Stimulated activated CD4-positive, alpha-beta T cell treated with anti-CD3 and anti-CD28 coated beads, TNF-alpha, amount 100 ng/mL, for 4 hours (primary cell): ENCODE measurements around the gene DNAI1.

Source experiments
- DNase-seq, 3 experiments: peaks; one replicate each; pipeline ENCODE4 v3.0.0-alpha.2; 2020; ENCODE audit warnings: low read depth in 3 of 3

DNAI1 gene

GRCh38 chr9:34490360-34490759 lies 31.8 kb downstream of the DNAI1 start:
- no peak for DNase-seq

DNA sequence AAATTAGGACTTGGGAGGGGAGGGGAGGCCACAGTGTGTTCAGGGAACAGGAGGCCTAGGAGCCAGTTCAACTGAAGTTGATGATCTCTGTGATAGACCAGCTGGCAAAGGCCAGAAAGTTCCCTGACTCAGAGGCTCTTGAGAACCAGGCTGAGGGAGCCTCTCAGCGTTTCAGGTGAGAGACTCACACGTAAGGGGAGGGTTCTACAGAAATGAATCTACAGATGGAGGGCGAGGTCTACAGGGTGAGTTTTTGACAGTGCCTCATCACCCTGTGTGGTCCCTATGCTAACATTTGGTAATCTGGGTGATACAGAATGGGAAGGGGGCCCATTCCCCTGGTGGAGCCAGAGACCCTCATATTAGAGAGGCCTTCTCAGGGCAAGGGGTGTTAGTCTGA lies 32.2 kb downstream of the DNAI1 start:
- DNase-seq, result no peak

GRCh38 chr9:34491596-34491995 lies 33.0 kb downstream of the DNAI1 start:
- DNase-seq, result no peak

GRCh38 chr9:34492051-34492450 lies 33.4 kb downstream of the DNAI1 start:
- no peak for DNase-seq

GRCh38 chr9:34493972-34494535 lies 35.4 kb downstream of the DNAI1 start:
- no peak for DNase-seq

- no peak for DNase-seq
These were observed 37.6 kb downstream of the DNAI1 start for GRCh38 chr9:34496149-34496712.

GRCh38 chr9:34498553-34498952 lies 39.9 kb downstream of the DNAI1 start:
- no peak for DNase-seq

DNA sequence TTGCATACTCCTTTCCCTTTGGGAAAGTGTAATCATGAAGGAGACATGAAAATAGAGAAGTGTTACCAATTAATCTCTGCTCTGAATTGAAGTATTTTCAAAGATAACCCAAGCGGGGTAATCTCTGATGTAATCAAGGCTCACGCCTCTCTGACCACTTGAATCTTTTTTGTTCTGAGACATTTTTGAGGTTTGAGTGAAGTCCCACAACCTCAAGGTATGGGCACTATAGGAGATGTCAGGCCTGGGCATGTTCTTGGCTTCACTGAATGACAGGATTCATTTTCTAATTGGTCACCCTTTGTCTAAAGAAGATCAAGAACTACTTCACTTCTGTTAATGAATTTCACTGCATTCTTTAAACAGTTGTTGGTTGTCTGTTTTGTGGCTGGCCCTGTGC lies 40.5 kb downstream of the DNAI1 start:
- no peak for DNase-seq

GRCh38 chr9:34500623-34501267 lies 42.1 kb downstream of the DNAI1 start:
- DNase-seq, result peak; percentile 50 to 62 (median 60)

DNA sequence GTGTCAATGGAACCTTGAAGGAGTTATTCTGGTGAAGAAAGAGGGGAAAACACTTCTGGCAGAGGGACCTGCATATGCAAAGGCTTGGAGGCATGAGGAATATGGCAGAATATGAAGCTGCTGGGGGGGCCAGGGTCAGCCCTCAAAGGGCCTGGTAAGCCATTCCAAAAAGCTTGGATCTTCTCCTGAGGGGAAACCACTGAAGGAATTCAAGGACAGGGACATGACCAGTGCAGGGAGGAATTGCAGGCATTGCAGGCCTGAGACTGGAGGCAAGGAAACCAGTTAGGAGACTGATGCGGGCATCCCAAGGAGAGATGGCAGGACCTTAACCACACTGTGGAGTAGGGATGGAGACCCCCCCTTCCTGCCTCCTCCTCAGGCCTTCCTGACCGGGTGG lies 42.8 kb downstream of the DNAI1 start:
- DNase-seq, result no peak

- DNase-seq, result no peak
These were observed 43.4 kb downstream of the DNAI1 start for GRCh38 chr9:34501889-34502425.

DNA sequence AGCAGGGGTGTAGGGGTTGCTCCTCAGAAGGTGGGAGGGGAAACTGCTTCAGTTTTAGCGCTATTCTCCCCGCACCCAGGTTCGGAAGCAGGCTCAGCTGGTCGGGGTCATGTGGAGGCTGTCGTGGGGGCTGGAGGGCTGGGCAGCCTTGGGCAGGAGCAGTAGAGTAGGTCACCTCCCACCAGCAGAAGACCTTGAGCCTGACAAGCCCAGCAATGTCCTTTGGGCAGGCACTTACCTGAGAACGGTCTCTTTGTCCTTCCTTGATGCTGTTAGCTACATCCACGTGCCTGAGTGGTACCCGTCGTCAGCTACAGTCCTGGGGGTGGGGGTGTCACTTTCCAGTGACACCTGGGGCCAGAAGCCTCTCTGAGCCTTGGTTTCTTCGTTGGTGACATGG lies 43.9 kb downstream of the DNAI1 start:
- no peak for DNase-seq

DNA sequence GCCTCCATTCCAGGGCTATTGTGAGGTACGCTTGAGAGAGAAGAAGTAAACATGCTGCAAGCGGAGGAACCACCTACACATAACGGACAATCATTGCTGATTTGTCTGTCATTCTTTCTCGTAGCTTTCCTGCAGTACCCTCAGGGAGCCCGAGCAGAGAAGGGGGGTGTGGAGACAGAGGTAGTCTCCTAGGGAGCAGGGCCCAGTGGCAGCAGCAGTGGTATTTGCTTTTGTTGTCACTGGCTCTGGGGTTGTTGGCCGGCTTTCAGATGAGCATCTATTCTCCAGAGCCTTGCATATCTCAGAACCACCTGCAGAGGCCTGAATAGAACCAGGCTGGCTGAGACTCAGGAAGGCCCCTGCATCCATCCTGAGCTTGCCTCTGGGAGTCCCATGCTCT lies 44.3 kb downstream of the DNAI1 start:
- no peak for DNase-seq

- no peak for DNase-seq
These were observed 44.8 kb downstream of the DNAI1 start for GRCh38 chr9:34503406-34503805.

DNA sequence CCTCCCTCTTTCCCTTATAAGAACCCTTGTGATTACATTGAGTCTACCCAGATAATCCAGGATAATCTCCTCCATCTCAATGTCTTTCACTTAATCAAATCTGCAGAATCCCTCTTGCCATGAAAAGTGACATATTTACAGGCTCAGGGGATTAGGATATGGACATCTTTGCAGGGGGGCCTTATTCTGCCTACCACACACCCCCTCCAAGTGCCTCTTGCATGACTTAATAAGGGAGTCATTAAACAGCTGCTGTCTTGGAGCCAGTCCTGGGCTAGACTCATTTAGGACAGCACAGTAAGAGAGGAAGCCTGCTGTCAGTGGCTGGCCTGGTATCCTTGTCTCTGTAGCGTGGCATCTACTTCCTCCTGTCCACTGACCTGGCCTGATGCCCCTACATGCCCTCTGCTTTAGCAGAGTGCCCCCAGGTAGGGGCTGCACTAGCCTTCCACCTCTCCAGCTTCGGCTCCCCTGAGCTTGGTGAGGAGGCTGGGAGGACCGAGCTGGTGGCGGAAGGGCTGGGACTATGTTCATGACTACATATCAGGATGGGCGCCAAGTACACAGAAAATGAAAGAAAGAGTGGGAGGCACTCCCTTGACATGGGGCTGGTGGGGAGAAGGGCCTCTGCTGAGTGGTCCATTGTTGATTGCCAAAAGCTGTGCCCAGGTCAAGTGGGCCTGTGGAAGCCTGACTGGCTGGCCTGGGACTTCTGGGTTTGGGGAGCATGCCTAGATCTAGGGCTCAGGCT lies 46.9 kb downstream of the DNAI1 start:
- DNase-seq, result no peak

GRCh38 chr9:34506623-34507022 lies 48.0 kb downstream of the DNAI1 start:
- DNase-seq, result no peak

- DNase-seq, result no peak
These were observed 49.0 kb downstream of the DNAI1 start for GRCh38 chr9:34507556-34507955.

- DNase-seq, result no peak
These were observed 49.4 kb downstream of the DNAI1 start for GRCh38 chr9:34507966-34508365.

DNA sequence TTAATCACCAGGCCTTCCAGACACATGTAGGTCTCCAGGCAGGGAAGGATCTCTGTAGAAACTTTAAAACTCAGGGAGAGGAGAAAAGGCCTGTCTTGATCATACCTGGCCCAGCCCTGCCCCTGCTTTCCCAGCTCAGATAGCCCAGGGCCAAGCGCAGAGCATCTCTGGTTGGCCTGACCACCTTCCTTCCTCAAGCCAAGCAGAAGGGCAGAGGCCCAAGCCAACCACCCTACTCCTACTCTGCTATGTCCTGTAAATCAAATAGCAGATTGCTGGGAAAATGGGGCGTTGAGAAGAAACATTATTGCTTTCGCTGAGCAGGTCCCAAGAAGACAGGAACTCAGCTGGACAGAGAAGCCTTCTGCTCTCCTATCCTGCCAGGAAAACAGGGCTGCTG lies 49.9 kb downstream of the DNAI1 start:
- no peak for DNase-seq

GRCh38 chr9:34508951-34509350 lies 50.3 kb downstream of the DNAI1 start:
- DNase-seq, result no peak

DNA sequence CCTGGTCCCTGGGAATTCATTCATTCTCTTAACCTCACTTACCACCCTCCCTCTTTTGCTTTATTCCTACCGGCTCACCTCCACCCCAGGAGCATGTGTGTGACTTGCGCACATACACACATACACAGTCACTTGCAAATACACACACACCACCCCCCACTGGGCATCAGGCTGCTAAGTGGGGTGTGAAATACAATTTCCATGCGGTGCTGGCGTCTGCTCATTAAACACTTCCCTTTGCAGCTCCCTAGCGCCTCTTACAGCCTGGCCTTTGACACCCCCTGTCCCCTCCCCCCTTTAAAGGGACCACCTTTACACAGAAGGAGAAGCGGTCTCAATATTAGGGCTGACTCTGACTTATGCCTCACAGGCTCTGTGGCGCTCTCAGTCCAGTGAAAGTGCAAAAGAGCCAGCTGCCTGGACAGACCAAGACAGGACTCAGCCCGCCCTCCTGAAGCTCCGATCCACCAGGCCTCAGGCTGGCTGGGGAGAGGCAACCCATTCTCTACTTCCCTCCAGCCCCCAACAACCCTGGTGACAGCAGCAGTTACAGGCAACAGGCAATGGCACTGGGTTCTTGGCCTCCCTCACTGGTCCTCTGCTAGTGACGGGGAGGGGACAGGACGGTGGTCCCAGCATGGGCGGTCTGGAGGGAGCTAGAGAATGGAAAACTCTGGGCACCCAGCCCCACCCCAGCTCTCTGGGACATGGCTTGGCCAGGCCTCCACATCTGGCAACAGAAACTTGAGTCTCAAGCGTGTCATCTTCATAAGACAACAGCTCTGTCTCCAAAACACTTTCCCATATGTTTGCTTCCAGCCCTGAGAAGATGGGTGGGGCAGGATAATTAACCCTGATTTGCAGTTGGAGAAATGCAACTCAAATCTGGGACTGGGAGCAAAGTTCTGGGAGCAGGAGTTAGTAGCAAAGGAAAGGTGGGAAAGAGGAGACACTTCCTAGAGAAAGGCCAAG lies 52.2 kb downstream of the DNAI1 start:
- DNase-seq, result no peak
